CD4-positive, alpha-beta T cell treated with Interleukin-6 at 100 ng/mL for 8 hours (primary cell): ENCODE data around the gene MYF6.

Source experiments
- DNase-seq: peaks from one replicate; pipeline ENCODE4 v3.0.0-alpha.2; 2020; ENCODE audit warnings: mixed read lengths, low spot score

The MYF6 gene

DNA sequence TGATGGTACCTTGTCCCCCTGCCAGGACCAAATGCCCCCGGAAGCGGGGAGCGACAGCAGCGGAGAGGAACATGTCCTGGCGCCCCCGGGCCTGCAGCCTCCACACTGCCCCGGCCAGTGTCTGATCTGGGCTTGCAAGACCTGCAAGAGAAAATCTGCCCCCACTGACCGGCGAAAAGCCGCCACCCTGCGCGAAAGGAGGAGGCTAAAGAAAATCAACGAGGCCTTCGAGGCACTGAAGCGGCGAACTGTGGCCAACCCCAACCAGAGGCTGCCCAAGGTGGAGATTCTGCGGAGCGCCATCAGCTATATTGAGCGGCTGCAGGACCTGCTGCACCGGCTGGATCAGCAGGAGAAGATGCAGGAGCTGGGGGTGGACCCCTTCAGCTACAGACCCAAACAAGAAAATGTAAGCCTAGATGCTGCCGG lies 410 bp downstream of the MYF6 start:
- no peak for DNase-seq

- no peak for DNase-seq
Measured at GRCh38 chr12:80708259-80708974, 983 bp downstream of the MYF6 start.

DNA sequence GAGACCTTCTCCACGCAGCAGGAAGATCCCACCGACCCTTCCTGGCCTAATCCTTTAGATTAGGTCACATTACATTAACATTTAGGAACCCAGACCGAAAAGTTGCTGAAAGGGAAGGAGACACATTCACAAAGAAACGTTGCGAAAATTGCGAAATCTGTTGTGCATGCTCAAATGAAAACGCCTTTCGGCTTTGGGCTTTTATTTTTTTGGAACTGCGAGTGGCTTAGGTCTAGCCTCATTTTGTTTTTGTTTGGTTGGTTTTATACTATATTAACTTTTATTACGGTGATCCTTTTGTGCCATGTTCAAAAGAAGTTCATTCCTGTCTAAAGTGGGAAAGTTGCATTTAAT lies 1.5 kb downstream of the MYF6 start:
- DNase-seq: no peak

DNA sequence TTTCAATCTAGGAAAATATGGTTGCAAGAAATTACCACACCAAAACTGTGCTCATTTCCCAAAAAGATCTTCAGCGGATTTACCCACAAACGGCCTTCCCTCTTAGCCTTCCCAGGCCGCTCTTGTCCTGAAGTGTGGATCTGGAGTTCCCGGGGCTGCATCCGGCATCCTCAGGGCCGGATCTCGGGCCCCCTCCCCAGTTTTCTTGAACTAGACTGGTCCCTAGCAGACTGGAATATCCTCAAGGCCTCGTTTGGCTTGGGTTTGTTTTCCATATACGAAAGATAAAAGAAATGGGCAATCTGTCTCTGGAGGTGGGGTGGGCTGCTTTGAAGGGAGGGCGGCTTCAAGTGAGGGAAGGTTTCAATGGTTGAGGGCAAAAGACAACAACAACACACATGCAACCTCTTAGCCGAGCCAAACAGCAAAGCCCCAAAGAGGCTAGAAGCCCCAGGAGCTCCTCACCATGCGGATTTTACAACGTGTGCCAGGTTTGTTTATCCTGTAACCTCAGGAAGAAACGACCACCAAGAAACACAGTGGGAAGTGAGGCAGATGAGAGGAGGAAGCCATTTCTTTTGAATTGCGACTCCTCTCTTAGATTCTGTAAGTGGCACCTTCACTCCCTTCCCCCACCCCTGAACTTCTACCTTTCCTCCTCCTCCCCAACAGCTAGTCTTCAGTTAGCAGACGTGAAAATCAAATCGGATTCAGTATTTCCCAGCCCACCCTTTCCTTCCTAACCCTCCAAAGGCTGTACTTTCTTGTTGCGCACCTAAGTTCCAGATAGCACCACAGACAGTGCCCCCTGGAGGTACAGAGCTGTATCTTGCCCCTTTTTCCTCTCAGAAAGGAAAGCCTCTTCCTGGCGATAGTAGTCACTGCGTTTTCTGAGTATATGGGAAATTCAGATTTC lies 2.6 kb downstream of the MYF6 start:
- DNase-seq: no peak

DNA sequence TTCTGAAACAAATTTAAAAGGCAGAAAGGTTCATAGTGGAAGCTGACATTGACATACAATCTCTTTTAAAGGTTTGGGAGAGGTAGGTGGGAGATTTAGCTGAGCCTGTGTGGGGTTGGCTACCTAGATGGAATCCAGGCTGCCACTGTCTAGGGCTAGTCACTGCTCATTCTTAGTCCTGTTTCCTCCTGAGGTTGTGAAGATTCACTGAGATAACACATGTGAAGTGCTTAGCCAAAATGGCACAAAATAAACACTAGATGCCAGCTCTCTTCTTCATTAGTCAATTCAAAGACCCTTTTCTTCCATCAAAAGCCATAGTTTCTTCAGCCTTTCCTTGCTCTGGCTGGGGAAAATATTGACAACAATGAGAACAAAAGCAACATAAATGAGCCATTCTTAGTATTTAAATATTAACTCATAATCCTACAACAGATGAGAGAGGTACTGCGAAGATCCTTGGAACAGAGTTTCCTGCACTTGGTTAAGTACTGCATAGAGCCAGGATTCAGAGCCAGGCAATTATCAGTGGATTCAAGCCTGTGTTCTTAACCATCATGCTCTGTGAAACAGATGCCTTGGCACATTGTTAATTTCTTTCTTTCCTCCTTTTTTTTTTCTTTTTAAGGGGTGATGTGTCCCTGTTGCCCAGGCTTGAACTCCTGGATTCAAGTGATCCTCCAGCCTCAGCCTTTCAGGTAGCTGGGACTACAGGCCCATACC lies 3.5 kb downstream of the MYF6 start:
- no peak for DNase-seq

DNA sequence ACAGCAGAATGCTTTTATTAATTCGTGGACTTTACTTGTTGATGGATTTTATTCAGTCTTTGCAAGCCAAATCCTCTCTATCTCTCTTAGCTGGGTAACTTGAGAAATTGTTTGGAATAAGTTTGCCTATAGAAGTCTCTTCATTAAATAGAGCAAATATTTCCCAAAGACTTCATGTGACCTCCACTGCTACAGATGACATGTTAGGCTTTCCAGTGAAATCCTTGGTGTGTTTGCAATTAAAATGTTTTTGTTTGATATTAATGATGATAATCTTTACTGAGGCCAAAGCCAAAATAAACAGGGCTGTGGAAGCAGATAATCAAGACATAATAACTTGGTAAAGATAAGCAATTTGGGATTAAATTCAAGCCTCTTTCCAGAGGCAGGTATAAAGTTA lies 4.4 kb downstream of the MYF6 start:
- DNase-seq: no peak

GRCh38 chr12:80712866-80713265 lies 5.4 kb downstream of the MYF6 start:
- no peak for DNase-seq

GRCh38 chr12:80713419-80713818 lies 6.0 kb downstream of the MYF6 start:
- no peak for DNase-seq

DNA sequence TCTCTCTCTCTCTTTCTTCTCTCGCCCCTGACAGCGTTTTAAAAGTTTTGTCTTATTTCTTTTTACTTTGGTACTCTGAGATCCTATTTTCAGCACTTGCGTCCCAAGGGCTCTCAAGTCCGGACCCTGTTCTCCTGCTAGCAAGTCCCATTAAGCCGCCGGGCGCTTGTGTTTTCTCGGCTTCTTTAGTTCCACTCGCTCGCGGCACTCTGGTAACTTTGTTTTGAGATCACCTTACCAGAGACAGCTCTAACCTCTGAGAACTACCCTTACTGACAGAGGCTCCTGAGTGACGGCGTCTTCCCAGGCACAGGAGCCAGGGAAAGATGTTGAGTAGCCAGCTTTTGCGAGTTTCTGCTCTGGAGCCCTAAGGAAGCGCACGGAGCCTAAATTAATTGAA lies 6.6 kb downstream of the MYF6 start:
- no peak for DNase-seq

DNA sequence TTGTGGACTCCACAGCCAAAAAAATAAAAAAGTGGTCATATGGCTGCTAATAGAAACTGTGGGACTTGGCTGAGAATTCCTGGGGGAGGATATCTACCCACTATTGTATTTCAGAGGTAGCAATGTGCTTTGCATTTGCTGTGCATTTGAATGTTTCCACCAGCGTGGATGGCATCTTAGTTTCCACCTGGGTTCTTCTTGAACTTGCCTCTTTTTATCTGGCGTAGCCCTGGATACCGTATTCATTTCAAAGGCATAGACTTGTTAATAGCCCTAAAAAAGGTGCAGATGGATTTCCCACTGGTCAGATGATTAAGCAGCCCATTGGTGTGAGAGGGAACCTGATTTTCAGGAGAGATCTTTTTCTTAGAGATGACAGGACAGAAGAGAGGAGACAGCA lies 7.4 kb downstream of the MYF6 start:
- no peak for DNase-seq

GRCh38 chr12:80715713-80716249 lies 8.3 kb downstream of the MYF6 start:
- no peak for DNase-seq

GRCh38 chr12:80716696-80717469 lies 9.4 kb downstream of the MYF6 start, which contains the start of gene MYF5:
Gene MYF5, plus strand, starts transcription at chr12:80716912. Its CDS starts 152 bp downstream, at chr12:80717064.
- DNase-seq: no peak

DNA sequence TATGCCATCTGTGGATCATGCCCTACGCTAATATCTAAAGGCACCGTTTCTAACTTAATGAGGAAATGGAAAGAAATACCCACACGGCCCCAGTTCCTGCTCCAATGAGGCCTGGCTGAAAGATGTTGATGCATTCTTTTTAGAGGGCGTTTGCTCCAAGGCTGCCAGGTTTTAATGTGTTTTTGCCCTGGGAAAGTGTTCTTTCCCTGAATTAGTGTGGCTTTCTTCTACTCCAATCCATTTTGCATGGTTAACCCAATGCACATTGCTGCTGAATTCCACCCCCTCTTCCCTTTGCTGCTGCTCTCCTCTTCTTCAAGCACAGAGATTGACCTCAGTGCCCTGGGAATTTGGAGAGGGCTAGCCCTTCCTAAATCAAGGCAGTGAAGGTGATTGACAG lies 10.4 kb downstream of the MYF6 start:
- no peak for DNase-seq

DNA sequence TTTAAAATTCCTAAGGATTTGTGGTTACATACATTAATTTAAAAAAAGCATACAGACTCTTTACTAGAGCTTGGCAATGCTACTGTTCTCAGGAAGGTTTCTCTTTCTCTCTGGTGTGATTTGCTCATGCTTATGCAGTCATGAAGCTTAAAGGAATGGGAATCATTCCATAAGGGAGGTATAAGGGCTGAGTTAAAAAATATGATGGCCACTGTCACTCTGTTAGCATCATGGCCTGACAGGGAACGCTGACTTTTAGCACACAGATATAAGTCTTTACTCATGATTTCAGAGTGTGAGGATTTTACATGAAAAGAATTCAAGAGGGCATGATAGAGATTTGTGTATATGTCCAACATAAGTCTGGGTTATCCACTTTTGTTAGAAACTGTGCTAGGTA lies 13.1 kb downstream of the MYF6 start:
- DNase-seq: no peak

- no peak for DNase-seq
Measured at GRCh38 chr12:80721326-80721725, 13.9 kb downstream of the MYF6 start.

DNA sequence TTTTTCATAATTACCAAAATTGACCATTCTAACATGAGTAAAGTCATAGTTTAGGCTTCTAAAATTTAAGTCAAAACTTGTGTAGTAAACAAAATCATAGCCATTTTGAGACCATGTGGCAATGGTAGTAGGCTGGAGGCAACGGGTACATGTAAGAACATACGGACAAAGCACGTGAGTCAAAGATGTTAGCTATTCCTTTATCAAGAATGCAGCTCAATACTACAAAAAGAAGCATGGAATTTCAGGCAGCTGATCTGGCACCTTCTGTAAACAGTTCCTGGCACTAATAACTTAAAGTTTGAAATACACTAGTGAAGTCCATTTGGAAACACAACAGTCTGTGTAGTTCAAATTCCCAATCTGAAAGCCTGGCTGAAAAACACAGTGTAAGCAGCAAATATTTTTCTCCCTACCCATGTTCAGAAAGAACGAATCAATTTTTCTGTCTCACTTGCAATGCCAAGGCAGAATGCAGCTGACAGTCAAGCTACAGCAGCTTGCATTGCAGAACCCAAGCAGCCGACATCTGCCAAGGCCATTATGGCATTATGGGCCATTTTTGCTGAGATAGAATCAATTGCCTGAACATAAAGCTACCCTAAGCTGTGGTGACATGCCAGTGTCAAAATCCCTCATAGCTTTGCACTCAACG lies 38.5 kb downstream of the MYF6 start:
- DNase-seq: no peak

DNA sequence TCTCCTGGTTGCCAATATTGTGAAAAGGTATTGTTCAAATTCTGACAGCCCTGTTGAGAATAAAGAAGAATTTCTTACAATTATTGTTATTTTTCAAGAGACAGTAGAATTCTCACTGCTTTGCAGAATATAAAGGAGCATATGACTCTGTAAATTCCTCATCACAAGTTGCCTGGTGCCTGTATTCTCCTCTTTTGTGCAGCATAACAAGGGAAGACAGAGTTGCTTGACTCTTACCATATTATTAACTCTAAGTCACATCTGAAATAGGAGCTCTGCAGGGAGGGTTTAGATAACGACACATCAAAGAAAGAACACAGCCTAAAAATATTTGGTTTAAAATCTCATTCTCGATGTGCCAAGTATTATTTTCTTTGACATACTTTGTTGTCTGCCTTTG lies 40.4 kb downstream of the MYF6 start:
- DNase-seq: no peak

- DNase-seq: no peak
Measured at GRCh38 chr12:80749456-80749855, 42.0 kb downstream of the MYF6 start.

DNA sequence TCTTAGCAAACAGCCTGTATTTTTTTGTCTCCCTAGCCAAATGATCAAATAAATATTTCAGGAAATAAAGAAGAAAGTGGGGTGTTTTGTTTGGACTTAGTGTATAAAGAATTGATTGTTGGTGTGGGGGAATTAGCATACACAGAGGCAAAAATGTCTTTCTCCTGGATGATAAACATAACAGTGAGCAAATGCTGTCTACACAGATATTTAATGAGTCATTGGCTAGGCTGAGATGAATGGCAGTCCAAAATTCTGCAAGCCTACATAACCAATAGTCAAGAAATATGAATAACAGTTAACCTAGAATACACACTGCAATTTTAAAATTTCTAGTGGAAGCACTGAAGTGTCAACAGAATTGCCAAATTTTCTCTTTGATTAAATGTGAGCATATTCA lies 45.0 kb downstream of the MYF6 start:
- no peak for DNase-seq

DNA sequence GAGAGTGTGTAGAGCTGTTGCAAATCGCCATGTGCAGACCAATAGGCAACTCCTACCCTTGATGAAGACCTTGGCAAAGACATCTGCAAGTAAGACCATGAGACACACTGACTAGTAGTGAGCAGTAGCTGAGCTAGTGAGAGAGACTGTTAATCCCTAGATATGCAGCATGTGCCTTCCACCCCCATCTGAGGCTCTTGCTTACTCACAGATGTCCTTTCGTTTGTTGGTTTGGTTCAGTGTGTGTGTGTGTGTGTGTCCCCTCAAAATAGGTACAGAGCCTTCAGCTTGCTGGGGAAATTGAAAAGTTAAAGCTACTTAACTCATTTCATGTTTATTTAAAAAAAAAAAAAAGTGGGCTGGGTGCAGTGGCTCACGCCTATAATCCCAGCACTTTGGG lies 46.8 kb downstream of the MYF6 start:
- no peak for DNase-seq

DNA sequence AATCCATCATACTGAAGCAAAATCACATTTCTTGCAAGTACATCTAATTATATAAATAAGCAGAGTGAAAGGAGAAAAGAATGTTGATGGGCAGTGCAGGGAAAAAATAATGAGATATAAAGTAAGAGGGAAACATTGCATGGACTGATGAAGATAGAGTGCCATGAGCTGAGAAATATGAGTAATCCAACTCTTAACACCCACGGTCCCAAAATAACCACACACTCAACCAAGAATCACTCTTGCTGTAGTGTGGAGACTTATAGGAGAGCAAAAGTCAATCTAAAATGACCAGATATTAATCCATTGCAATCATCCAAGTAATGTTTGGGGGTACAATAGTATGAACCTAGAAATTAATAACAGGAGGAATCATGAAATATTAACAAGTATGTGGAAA lies 49.4 kb downstream of the MYF6 start:
- DNase-seq: no peak
